ENCODE results near the gene CD34.
"Not testable (repeated sequence)": the region's sequence is repeated elsewhere in the genome, so short reads cannot be mapped to it uniquely, and the experiment has no call there.

The CD34 gene

GRCh38 chr1:207896547-207896946, 14.4 kb downstream of the CD34 start:
- no peak for DNase-seq

DNA sequence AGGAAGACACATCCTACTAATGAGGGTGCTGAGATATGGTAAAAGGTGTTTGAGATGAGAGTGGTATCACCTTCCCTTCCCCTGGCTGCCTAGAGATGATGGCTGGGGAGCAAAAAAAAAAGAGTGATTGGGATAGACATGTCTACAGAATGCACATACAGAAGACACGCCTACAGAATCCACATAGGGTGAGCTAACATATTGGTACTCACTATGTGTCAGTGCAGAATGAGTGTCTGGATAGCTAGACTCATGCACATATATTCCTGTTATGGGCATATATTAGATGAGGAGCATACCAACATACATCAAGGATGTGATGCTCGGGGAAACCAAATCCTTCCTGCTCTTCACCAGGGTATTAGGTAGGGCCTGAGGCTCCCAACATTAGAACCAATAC, 16.2 kb downstream of the CD34 start:
- DNase-seq = no peak

DNA sequence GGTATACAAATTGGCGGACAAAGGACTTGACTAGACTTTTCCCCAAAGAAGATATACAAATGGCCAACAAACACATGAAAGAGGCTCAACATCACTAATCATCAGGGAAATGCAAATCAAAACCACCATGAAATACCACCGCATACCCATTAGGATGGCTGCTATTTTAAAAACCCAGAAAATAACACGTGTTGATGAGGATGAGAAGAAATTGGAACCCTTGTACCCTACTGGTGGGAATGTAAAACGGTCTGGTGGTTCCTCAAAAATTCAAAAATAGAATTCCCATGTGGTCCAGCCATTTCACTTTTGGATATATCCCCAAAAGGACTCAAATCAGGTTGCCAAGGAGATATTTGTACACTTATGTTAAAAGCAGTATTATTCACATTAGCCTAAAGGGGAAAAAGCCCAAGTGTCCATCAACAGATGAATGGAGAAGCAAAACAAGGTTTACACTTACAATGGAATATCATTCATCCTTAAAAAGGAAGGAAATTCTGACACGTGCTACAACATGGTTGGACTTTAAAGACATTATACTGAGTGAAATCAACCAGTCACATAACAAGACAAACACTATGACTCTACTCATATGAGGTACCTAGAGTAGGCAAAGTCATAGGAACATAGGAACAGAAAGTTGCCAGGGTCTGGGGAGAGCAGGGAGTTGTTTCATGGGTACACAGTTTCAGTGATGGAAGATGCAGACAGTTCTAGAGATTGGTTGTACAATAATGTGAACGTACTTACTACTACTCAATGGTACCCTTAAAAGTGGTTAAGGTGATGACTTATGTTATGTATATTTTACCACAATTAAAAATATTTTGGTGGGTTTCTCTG, 17.0 kb downstream of the CD34 start:
- DNase-seq = no peak

GRCh38 chr1:207892764-207893163, 18.2 kb downstream of the CD34 start:
- no peak for DNase-seq

DNA sequence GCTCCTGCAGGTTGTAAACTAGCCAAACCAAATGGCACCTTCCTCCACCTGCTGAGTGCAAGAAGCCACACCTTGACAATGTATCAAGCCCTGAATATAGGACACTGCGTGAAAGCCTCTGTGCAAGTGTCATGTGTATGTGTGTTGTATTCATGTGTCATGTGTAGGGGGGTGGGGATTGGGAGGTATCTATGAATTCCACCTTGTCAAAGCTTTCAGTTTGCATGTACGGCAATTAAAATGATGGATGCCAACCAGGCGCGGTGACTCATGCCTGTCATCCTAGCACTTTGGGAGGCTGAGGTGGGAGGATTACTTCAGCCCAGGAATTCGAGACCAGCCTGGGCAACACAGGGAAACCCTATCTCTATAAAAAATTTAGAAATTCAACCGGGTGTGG, 19.8 kb downstream of the CD34 start:
- DNase-seq = no peak

GRCh38 chr1:207890136-207890738, 20.7 kb downstream of the CD34 start:
- no peak for DNase-seq

DNA sequence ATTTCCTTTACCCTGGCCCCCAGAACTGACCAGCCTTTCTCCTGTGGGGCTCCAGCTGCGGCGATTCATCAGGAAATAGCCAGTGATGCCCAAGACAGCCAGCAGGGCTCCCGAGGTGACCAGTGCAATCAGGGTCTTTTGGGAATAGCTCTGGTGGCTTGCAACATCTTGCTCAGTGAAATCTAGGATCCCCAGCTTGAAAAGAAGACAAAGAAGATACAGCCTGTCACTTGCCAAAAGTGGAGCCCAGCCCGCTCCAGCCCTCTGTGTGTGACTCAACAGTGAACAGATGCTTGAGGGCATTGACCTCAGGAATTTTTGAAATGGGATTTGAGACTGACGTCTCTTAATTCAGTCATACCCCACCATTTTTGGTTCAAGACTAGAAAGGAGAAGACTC, 22.3 kb downstream of the CD34 start:
- no peak for DNase-seq

- no peak for DNase-seq
Measured at GRCh38 chr1:207887542-207888201, 23.3 kb downstream of the CD34 start.

- DNase-seq = no peak
Measured at GRCh38 chr1:207886227-207886626, 24.7 kb downstream of the CD34 start.

GRCh38 chr1:207885129-207886032, 25.5 kb downstream of the CD34 start:
- peak; percentile 90 for DNase-seq

- DNase-seq = peak; percentile 26
Measured at GRCh38 chr1:207884266-207885029, 26.5 kb downstream of the CD34 start.

DNA sequence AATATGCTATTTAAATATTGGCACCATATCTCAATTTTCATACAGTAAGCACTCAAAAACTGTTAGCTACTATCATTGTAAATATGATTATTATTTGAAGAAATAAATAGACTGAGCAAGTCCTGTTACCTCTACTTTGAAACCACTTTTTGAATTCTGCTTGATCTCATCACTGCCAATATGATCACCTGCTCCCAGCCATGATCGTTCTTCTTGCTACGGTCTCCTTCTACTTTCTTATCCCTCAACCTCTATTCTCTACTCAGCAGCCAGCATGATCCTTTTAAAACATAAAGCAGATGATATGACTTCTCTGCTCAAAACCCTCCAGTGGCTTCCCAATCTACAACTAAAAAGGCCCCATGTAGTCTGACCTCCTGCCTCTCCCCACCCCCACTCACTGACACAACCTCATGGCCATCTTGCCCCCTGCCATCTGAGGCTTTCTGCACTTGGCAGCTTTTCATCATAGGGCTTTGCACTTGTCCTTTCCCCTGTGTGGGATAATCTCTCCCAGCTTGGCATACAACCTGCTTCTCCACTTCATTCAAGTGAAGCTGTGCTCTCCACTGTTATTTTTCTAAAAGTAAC, 27.2 kb downstream of the CD34 start:
- DNase-seq = no peak

DNA sequence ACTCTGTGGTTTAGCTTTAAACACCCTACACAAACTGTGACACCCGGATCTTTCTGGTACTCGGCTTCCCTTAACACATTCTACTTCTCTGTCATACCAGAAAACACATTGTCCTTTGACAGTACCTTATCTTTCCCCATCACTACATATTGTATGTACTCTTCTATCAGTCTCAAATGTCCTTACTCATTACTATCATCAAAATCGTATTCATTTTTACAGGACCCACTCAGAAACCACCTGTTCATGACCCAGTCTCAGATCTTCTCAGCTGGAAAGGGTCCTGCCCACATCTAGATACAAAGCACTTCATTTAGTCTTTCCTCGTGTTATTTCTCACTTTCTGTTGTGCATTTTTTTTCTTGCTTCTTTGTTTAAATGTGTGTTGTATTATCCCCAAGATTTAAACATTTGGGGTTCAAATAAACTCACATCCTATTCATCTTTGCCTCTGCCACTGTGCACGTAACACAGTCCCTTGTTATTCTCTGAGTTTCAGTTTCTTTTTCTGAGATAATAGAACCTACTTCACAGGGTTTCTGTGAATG, 27.7 kb downstream of the CD34 start:
- DNase-seq = no peak

- DNase-seq = no peak
Measured at GRCh38 chr1:207882692-207883091, 28.2 kb downstream of the CD34 start.

- no peak for DNase-seq
Measured at GRCh38 chr1:207878939-207879338, 32.0 kb downstream of the CD34 start.

DNA sequence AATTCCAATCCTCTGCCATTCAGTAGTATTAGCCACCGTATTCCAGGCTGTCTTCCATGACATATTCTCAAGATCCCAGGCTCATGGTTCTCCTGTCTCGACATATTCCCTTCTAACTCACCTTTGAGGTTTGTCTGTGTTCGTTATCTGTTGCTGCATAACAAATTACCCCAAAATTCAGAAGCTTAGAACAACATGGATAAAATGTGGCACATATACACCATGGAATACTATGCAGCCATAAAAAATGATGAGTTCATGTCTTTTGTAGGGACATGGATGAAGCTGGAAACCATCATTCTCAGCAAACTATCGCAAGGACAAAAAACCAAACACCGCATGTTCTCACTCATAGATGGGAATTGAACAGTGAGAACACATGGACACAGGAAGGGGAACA, 33.0 kb downstream of the CD34 start:
- not testable (repeated sequence) for DNase-seq

- DNase-seq = no peak
Measured at GRCh38 chr1:207876131-207876530, 34.8 kb downstream of the CD34 start.

- DNase-seq = no peak
Measured at GRCh38 chr1:207875532-207875931, 35.4 kb downstream of the CD34 start.

- no peak for DNase-seq
Measured at GRCh38 chr1:207873055-207873890, 37.7 kb downstream of the CD34 start.

DNA sequence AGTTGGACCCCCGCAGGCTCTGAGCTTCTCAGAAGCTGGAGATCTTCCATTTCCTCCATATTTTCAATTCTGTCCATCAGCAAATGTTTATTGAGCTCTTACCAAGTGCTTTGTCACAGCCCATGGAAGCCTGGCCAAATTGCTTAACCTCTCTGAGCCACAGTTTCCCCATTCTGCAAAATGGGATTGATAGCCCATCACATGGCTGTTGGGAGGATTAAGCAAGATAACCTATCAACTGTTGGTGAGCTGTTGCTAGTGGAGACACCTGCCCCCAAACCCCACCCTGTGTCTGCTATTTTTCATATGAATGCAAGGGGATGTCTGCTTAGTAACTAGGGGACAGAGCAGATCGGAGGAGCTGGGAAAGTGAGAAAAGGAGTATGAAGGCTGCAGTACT, 38.3 kb downstream of the CD34 start:
- no peak for DNase-seq
